Natural killer cell (primary cell): ENCODE data around the gene FAM193A. TPM values are rescaled to one million over a fixed set of nuclear protein-coding genes. Genes with fewer than 3 reads are reported as not detected.
"Not testable (repeated sequence)": the region's sequence is repeated elsewhere in the genome, so short reads cannot be mapped to it uniquely, and the experiment has no call there.

ENCODE experiments used
- ATAC-seq, 3 donors: fragments of 150-1000 bp in 2 of 3; fragments of 200-7000 bp in 1 of 3; cut with Tn5 transposase; 1 replicate in 1 of 3; 2 replicates in 2 of 3; pipeline ENCODE4 v1.10.0; 2021; ENCODE audit warnings: mild to moderate bottlenecking in 2 of 3, moderate library complexity in 2 of 3
- DNase-seq, 2 donors: peaks; one replicate each; pipeline versions ENCODE4 v3.0.0 to v3.0.0-alpha.2; 2013 to 2021; ENCODE audit warnings: mixed read lengths in 1 of 2
- H3K27ac ChIP-seq: one replicate; pipeline ENCODE4 v1.5.1; 2013; ENCODE audit warnings: mild to moderate bottlenecking, low read length
- H3K27me3 ChIP-seq: one replicate; pipeline ENCODE4 v1.6.1; 2013; ENCODE audit warnings: low read length; ENCODE audit not compliant: control insufficient read depth, insufficient read depth
- H3K36me3 ChIP-seq: one replicate; pipeline ENCODE4 v1.6.1; 2013; ENCODE audit warnings: low read length; ENCODE audit not compliant: control insufficient read depth, insufficient read depth
- H3K4me1 ChIP-seq: one replicate; pipeline ENCODE4 v1.6.1; 2013; ENCODE audit warnings: low read length; ENCODE audit not compliant: control insufficient read depth, insufficient read depth
- H3K4me3 ChIP-seq: one replicate; pipeline ENCODE4 v1.5.1; 2013; ENCODE audit warnings: low read length
- H3K9me3 ChIP-seq: one replicate; pipeline ENCODE4 v1.6.1; 2013; ENCODE audit warnings: low read length; ENCODE audit not compliant: control insufficient read depth, insufficient read depth
- H3K27ac Mint-ChIP-seq, 2 donors: one replicate each; pipeline ENCODE4 v1.8.0; 2022; ENCODE audit warnings: mild to moderate bottlenecking in 2 of 2, mixed read lengths in 2 of 2, moderate library complexity in 1 of 2
- H3K27me3 Mint-ChIP-seq, 2 donors: one replicate each; pipeline ENCODE4 v1.8.0; 2022; ENCODE audit warnings: low read depth in 2 of 2, mixed read lengths in 2 of 2
- H3K36me3 Mint-ChIP-seq: one replicate; pipeline ENCODE4 v1.8.0; 2022; ENCODE audit warnings: mixed read lengths
- H3K4me1 Mint-ChIP-seq, 2 donors: one replicate each; pipeline ENCODE4 v1.8.0; 2022; ENCODE audit warnings: mixed read lengths in 2 of 2
- H3K4me3 Mint-ChIP-seq: one replicate; pipeline ENCODE4 v1.8.0; 2022; ENCODE audit warnings: mild to moderate bottlenecking, moderate library complexity, mixed read lengths
- H3K9me3 Mint-ChIP-seq, 2 donors: one replicate each; pipeline ENCODE4 v1.8.0; 2022; ENCODE audit warnings: mixed read lengths in 2 of 2
- WGBS: methylation state at CpG from one replicate; pipeline ENCODE4 v1.1.7; 2013; ENCODE audit warnings: missing lambda C conversion rate; ENCODE audit not compliant: insufficient coverage; 5-methylcytosine and 5-hydroxymethylcytosine counted together
- intact Hi-C: fragments of 100-400 bp; cut with micrococcal nuclease; formaldehyde crosslinking; loops from one replicate; pipeline ENCODE4 v1.14.2; 2022
- total RNA-seq, 4 donors: library from RNA; stranded (reverse); fragments of 120-200 nt in 1 of 4; gene quantifications; one replicate each; pipeline versions ENCODE4 v1.2.3 to v1.2.4, GENCODE V29; 2013 to 2022
- TF ChIP-seq, protein P1 (sequence below): fragments of 200-600 bp; IDR thresholded peaks from one replicate; pipeline ENCODE4 v1.8.0; 2022; ENCODE audit warnings: antibody characterized with exemption

Gene FAM193A
- total RNA-seq, 3 donors from 2014 or later (not counting 1 experiment from before 2014, with no cell fraction given): 39.4 to 49.3 (median 48.1) TPM

DNA sequence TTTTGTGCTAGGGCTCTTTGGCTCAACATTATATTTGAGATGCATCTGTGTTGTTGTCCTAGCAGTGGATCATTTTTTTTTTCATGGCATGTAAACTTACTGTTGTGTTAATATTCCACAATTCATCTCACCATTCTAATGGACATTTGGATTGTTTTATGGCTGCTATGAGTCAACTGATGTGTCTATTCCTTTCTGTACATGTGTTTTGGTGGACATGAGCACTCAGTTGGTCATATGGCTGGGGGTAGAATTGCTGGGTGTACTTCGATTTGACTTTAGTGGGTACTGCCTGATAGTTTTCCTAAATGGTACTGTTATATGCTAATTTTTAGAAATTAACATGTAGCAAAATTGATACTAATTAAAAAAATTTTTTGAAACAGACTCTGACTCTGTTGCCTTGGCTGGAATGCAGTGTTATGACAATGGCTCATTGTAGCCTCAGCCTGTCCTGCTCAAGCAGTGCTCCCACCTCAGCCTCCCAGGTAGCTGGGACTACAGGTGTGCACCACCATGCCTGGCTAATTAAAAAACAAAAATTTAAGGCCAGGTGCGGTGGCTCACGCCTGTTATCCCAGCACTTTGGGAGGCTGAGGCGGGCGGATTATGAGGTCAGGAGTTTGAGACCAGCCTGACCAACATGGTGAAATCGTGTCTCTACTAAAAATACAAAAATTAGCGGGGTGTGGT lies 9.0 kb downstream of the FAM193A start:
- H3K36me3 Mint-ChIP-seq: no peaks in the 10 kb centered on the region
- H3K27me3 ChIP-seq: no peaks in the 10 kb centered on the region
- intact Hi-C loops: no loop called here
- DNase-seq: no peak
- H3K4me1 ChIP-seq: no peaks in the 10 kb centered on the region
- no peaks in the 10 kb centered on the region for H3K27me3 Mint-ChIP-seq
- H3K4me3 Mint-ChIP-seq: no peak overlapping the region
- H3K27ac ChIP-seq: no peak overlapping the region
- no peaks in the 10 kb centered on the region for H3K36me3 ChIP-seq
- TF ChIP-seq, protein P1, sequence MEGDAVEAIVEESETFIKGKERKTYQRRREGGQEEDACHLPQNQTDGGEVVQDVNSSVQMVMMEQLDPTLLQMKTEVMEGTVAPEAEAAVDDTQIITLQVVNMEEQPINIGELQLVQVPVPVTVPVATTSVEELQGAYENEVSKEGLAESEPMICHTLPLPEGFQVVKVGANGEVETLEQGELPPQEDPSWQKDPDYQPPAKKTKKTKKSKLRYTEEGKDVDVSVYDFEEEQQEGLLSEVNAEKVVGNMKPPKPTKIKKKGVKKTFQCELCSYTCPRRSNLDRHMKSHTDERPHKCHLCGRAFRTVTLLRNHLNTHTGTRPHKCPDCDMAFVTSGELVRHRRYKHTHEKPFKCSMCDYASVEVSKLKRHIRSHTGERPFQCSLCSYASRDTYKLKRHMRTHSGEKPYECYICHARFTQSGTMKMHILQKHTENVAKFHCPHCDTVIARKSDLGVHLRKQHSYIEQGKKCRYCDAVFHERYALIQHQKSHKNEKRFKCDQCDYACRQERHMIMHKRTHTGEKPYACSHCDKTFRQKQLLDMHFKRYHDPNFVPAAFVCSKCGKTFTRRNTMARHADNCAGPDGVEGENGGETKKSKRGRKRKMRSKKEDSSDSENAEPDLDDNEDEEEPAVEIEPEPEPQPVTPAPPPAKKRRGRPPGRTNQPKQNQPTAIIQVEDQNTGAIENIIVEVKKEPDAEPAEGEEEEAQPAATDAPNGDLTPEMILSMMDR: no peak
- peak overlapping the region in 1 of 2 donors; percentile 29 for H3K27ac Mint-ChIP-seq
- no peak overlapping the region for H3K4me3 ChIP-seq
- no peaks in the 10 kb centered on the region for H3K9me3 Mint-ChIP-seq
- no peaks in the 10 kb centered on the region for H3K9me3 ChIP-seq
- over 99% methylated on average over 6 of the region's 7 CpGs for WGBS
- peaks cover 22 to 29% of the 10 kb centered on the region in 2 donors for H3K4me1 Mint-ChIP-seq
- no peak for ATAC-seq

DNA sequence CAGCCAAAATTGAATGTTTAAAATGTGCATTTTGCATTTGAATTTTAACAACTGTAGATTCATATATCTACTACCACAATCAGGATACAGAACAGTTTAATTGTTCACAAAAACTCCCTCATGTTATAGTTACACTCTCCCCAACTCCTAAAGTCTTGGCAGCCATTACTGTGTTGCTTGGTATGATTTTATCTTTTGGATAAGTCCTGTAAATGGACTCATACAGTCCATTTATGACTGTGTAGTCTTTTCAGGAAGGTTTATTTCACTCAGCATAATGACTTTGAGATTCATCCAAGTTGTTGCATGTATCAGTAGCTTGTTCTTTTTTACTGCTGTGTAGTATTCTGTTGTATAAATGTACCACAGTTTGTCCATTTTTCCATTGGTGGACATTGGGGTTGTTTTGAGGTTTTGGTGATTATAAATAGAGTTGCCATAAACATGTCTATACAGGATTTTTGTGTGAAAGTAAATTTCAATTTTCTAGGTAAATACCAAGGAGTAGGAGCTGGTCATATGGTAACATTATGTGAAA lies 9.9 kb downstream of the FAM193A start:
- Histone ChIP-seq H3K9me3 (no peaks in the 10 kb centered on the region), H3K4me3 (no peak overlapping the region), H3K27me3 (no peaks in the 10 kb centered on the region), H3K27ac (no peak overlapping the region), H3K4me1 (no peaks in the 10 kb centered on the region), H3K36me3 (no peaks in the 10 kb centered on the region)
- Mint-ChIP-seq H3K9me3 (no peaks in the 10 kb centered on the region), H3K27ac (peak overlapping the region in 1 of 2 donors; percentile 29), H3K4me3 (no peak overlapping the region), H3K4me1 (peaks cover 27 to 34% of the 10 kb centered on the region in 2 donors), H3K36me3 (no peaks in the 10 kb centered on the region), H3K27me3 (no peaks in the 10 kb centered on the region)
- intact Hi-C loops: no loop called here
- ATAC-seq: no peak
- no peak for DNase-seq
- TF ChIP-seq, protein P1: no peak

DNA sequence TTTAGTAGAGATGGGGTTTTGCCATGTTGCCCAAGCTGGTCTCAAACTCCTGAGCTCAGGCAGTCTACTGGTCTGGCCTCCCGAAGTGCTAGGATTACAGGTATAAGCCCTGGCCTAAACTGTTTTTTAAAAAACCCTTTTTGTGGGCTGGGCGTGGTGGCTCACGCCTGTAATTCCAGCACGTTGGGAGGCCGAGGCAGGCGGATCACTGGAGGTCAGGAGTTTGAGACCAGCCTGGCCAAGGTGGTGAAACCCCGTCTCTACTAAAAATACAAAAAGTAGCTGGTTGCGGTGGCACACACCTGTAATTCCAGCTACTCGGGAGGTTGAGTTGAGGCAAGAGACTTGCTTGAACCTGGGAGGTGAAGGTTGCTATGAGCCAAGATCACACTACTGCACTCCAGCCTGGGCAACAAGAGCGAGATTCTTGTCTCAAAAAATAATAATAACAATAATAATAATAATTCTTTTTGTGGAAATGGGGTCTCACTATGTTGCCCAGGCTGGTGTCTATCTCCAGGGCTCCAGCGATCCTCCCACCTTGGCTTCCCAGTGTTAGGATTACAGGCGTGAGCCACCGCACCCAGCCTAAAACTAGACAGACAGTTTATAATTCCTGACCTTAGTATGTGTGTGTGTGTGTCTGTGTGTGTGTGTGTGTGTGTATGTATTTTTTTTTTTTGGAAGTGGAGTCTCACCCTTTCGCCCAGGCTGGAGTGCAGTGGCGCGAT lies 10.7 kb downstream of the FAM193A start:
- WGBS: 96% methylated on average over 15 of the region's 16 CpGs
- H3K27ac Mint-ChIP-seq, ATAC-seq, H3K27me3 Mint-ChIP-seq, H3K36me3 Mint-ChIP-seq, intact Hi-C loops, H3K9me3 Mint-ChIP-seq, H3K4me1 ChIP-seq, H3K9me3 ChIP-seq, H3K4me3 ChIP-seq, DNase-seq, H3K36me3 ChIP-seq, H3K4me3 Mint-ChIP-seq, H3K27me3 ChIP-seq, H3K27ac ChIP-seq: not testable (repeated sequence)
- H3K4me1 Mint-ChIP-seq: peaks cover 31 to 36% of the 10 kb centered on the region in 2 donors

DNA sequence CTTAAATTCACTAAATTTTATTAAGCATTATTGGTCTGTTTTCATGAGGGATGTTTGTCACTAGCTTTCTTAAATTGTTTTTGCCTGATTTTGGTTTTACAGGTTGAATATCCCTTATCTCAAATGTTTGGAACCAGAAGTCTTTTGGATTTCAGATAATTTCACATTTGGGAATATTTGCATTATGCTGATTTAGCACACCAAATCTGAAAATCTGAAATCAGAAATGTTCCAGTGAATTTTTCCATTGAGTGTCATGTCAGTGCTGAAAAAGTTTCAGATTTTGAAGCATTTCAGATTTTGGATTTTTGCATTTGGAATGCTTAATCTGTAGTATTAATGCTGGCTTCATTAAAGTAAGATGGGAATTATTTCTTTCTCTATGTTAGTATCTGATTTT lies 14.7 kb downstream of the FAM193A start:
- intact Hi-C loops: no loop called here
- no peak overlapping the region for H3K4me3 Mint-ChIP-seq
- ATAC-seq (no peak), DNase-seq (no peak)
- H3K4me3 ChIP-seq: no peak overlapping the region
- no peaks in the 10 kb centered on the region for H3K27me3 ChIP-seq
- H3K27me3 Mint-ChIP-seq: no peaks in the 10 kb centered on the region
- TF ChIP-seq, protein P1: no peak
- no peak overlapping the region for H3K27ac ChIP-seq
- peaks cover 3% of the 10 kb centered on the region for H3K4me1 ChIP-seq
- H3K36me3 Mint-ChIP-seq: no peaks in the 10 kb centered on the region
- H3K9me3 Mint-ChIP-seq: no peaks in the 10 kb centered on the region
- H3K36me3 ChIP-seq: no peaks in the 10 kb centered on the region
- peak overlapping the region in 1 of 2 donors; percentile 6 for H3K27ac Mint-ChIP-seq
- H3K4me1 Mint-ChIP-seq: peaks cover 25 to 35% of the 10 kb centered on the region in 2 donors
- H3K9me3 ChIP-seq: no peaks in the 10 kb centered on the region
